Upper lobe of left lung (tissue), 4 donors: ENCODE data around the gene PPP3CA.

Source experiments
- POLR2A ChIP-seq, 4 donors: fragments of 450-650 bp; IDR thresholded peaks; one replicate each; pipeline ENCODE4 v1.5.1; 2016 to 2017; ENCODE audit warnings: antibody characterized with exemption in 4 of 4, mild to moderate bottlenecking in 2 of 4
- POLR2AphosphoS5 ChIP-seq, 2 donors: sonication (generic); formaldehyde crosslinking; IDR thresholded peaks; one replicate each; pipeline ENCODE4 v1.5.1; 2017; ENCODE audit warnings: antibody characterized with exemption in 2 of 2
- TF ChIP-seq, protein P1 (sequence below), 6 experiments: fragments of 450-650 bp in 4 of 6; fragments of 200-600 bp in 2 of 6; sonication (generic) in 2 of 6; IDR thresholded peaks; one replicate each; pipeline ENCODE4 v1.5.1; 2016 to 2019; ENCODE audit warnings: antibody characterized with exemption in 6 of 6

DNA sequence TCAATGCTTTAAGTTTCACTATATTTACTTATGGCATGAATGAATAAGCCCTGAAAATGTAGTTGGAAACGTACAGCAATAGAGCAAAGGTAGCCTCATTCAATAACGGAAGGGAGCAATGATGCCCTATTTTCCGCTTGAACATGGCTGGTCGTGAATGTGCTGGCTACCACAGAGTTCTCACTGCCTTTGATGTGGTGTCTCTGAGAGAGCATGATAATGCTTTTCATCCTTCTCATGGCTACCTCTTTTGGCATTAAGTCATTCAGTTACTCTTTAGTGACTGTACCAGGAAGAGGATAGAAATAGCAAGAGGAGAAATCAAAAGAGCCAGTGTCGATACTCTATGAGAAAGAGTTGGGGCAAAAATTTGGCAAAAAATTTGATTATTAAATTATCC lies 308.0 kb downstream of the PPP3CA start:
- TF ChIP-seq, protein P1, sequence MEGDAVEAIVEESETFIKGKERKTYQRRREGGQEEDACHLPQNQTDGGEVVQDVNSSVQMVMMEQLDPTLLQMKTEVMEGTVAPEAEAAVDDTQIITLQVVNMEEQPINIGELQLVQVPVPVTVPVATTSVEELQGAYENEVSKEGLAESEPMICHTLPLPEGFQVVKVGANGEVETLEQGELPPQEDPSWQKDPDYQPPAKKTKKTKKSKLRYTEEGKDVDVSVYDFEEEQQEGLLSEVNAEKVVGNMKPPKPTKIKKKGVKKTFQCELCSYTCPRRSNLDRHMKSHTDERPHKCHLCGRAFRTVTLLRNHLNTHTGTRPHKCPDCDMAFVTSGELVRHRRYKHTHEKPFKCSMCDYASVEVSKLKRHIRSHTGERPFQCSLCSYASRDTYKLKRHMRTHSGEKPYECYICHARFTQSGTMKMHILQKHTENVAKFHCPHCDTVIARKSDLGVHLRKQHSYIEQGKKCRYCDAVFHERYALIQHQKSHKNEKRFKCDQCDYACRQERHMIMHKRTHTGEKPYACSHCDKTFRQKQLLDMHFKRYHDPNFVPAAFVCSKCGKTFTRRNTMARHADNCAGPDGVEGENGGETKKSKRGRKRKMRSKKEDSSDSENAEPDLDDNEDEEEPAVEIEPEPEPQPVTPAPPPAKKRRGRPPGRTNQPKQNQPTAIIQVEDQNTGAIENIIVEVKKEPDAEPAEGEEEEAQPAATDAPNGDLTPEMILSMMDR (IDR thresholded peaks at IDR 0.05) = no peak
- TF ChIP-seq POLR2A (IDR thresholded peaks at IDR 0.05) (no peak), POLR2AphosphoS5 (IDR thresholded peaks at IDR 0.05) (no peak)
